ENCODE data around the gene ZCCHC17.

- no peak for TF ChIP-seq POLR2A (IDR thresholded peaks at IDR 0.05; ENCODE audit: low read depth, low read length)
- no peak for TF ChIP-seq TAF1 (IDR thresholded peaks at IDR 0.05; ENCODE audit: borderline replicate concordance, low read depth, low read length)
Measured at GRCh38 chr1:31289021-31289420, 7.8 kb upstream of the ZCCHC17 start.
